H9 (cell line): ENCODE data around the gene DNM2. TPM values are rescaled to one million over a fixed set of nuclear protein-coding genes. Genes with fewer than 3 reads are reported as not detected.

Experiments
- DNase-seq: peaks from one replicate; pipeline ENCODE4 v3.0.0-alpha.2; 2017
- H2AFZ ChIP-seq: one replicate; pipeline ENCODE4 v1.6.1; 2013; ENCODE audit warnings: mild to moderate bottlenecking, low read length, control low read depth, moderate library complexity
- H2AK5ac ChIP-seq: 2 replicates; pipeline ENCODE4 v1.6.1; 2013; ENCODE audit warnings: low read length, control low read depth, mixed read lengths; ENCODE audit not compliant: insufficient read length
- H2BK120ac ChIP-seq: one replicate; pipeline ENCODE4 v1.6.1; 2013; ENCODE audit warnings: low read depth, mild to moderate bottlenecking, low read length, control low read depth, inconsistent platforms; ENCODE audit not compliant: poor library complexity, severe bottlenecking
- H2BK12ac ChIP-seq: 2 replicates; pipeline ENCODE4 v1.6.1; 2013; ENCODE audit warnings: low read length, control low read depth, mixed read lengths, low read depth; ENCODE audit not compliant: insufficient read length
- H2BK15ac ChIP-seq: 2 replicates; pipeline ENCODE4 v1.6.1; 2013; ENCODE audit warnings: low read depth, low read length, control low read depth
- H2BK20ac ChIP-seq: one replicate; pipeline ENCODE4 v1.6.1; 2013; ENCODE audit warnings: low read depth, mild to moderate bottlenecking, low read length, control low read depth, inconsistent platforms; ENCODE audit not compliant: poor library complexity, severe bottlenecking
- H2BK5ac ChIP-seq: 2 replicates; pipeline ENCODE4 v1.6.1; 2013; ENCODE audit warnings: low read length, control low read depth, mixed read lengths; ENCODE audit not compliant: insufficient read length
- H3K14ac ChIP-seq: 2 replicates; pipeline ENCODE4 v1.6.1; 2013; ENCODE audit warnings: low read length, control low read depth; ENCODE audit not compliant: insufficient read depth
- H3K18ac ChIP-seq: 2 replicates; pipeline ENCODE4 v1.6.1; 2013; ENCODE audit warnings: low read depth, mild to moderate bottlenecking, mixed read lengths, low read length, control low read depth; ENCODE audit not compliant: insufficient read length
- H3K23ac ChIP-seq: 2 replicates; pipeline ENCODE4 v1.6.1; 2013; ENCODE audit warnings: low read length, control low read depth, mixed read lengths, low read depth; ENCODE audit not compliant: insufficient read length
- H3K23me2 ChIP-seq: 2 replicates; pipeline ENCODE4 v1.6.1; 2013; ENCODE audit warnings: low read depth, mild to moderate bottlenecking, mixed read lengths, low read length, control low read depth; ENCODE audit not compliant: insufficient read length, poor library complexity, severe bottlenecking
- H3K27ac ChIP-seq: 2 replicates; pipeline ENCODE4 v1.5.1; 2013; ENCODE audit warnings: low read length, control low read depth, mixed read lengths, low read depth; ENCODE audit not compliant: insufficient read length
- H3K27me3 ChIP-seq: 2 replicates; pipeline ENCODE4 v1.6.1; 2013; ENCODE audit warnings: low read length, control low read depth, inconsistent platforms; ENCODE audit not compliant: insufficient read depth
- H3K4ac ChIP-seq: 2 replicates; pipeline ENCODE4 v1.6.1; 2013; ENCODE audit warnings: low read depth, mild to moderate bottlenecking, control low read depth, inconsistent platforms, low read length, moderate library complexity
- H3K4me1 ChIP-seq: 2 replicates; pipeline ENCODE4 v1.6.1; 2013; ENCODE audit warnings: low read length, control low read depth, inconsistent platforms; ENCODE audit not compliant: insufficient read depth
- H3K4me2 ChIP-seq: 2 replicates; pipeline ENCODE4 v1.6.1; 2013; ENCODE audit warnings: low read length, control low read depth, mixed read lengths; ENCODE audit not compliant: insufficient read length, insufficient read depth
- H3K56ac ChIP-seq: 2 replicates; pipeline ENCODE4 v1.6.1; 2013; ENCODE audit warnings: low read depth, mild to moderate bottlenecking, mixed read lengths, low read length, control low read depth; ENCODE audit not compliant: insufficient read length
- H3K79me1 ChIP-seq: 2 replicates; pipeline ENCODE4 v1.6.1; 2013; ENCODE audit warnings: low read depth, mild to moderate bottlenecking, moderate library complexity, low read length, control low read depth, inconsistent platforms; ENCODE audit not compliant: insufficient read depth, poor library complexity, severe bottlenecking
- H3K79me2 ChIP-seq: 2 replicates; pipeline ENCODE4 v1.6.1; 2013; ENCODE audit warnings: low read length, control low read depth, inconsistent platforms; ENCODE audit not compliant: insufficient read depth
- H3K9ac ChIP-seq: 2 replicates; pipeline ENCODE4 v1.6.1; 2013; ENCODE audit warnings: low read length, control low read depth, mixed read lengths; ENCODE audit not compliant: insufficient read length; ENCODE audit errors: extremely low read depth
- H3K9me3 ChIP-seq: one replicate; pipeline ENCODE4 v1.6.1; 2013; ENCODE audit warnings: low read depth, low read length, inconsistent platforms; ENCODE audit not compliant: control insufficient read depth
- H3T11ph ChIP-seq: one replicate; pipeline ENCODE4 v1.6.1; 2013; ENCODE audit warnings: mild to moderate bottlenecking, low read length, control low read depth, inconsistent platforms
- H4K20me1 ChIP-seq: one replicate; pipeline ENCODE4 v1.6.1; 2013; ENCODE audit not compliant: control insufficient read depth, insufficient read length, insufficient read depth
- H4K5ac ChIP-seq: 2 replicates; pipeline ENCODE4 v1.6.1; 2013; ENCODE audit warnings: low read depth, mild to moderate bottlenecking, mixed read lengths, low read length, control low read depth; ENCODE audit not compliant: insufficient read length
- H4K8ac ChIP-seq: replicated peaks from 2 replicates; pipeline ENCODE4 v1.6.1; 2013; ENCODE audit warnings: low read length, control low read depth, mixed read lengths, low read depth; ENCODE audit not compliant: insufficient read length
- H4K91ac ChIP-seq: 2 replicates; pipeline ENCODE4 v1.6.1; 2013; ENCODE audit warnings: low read depth, mild to moderate bottlenecking, moderate library complexity, mixed read lengths, low read length, control low read depth; ENCODE audit not compliant: insufficient read length
- H3K27ac Mint-ChIP-seq, 3 experiments: 2 replicates in 2 of 3; 3 replicates in 1 of 3; pipeline ENCODE4 v1.8.0; 2020 to 2021; ENCODE audit warnings: mixed read lengths in 3 of 3, mild to moderate bottlenecking in 1 of 3, moderate library complexity in 1 of 3
- H3K27me3 Mint-ChIP-seq: 2 replicates; pipeline ENCODE4 v1.8.0; 2021; ENCODE audit warnings: low read depth, mild to moderate bottlenecking, moderate library complexity, mixed read lengths
- H3K36me3 Mint-ChIP-seq, 3 experiments: 2 replicates in 2 of 3; 3 replicates in 1 of 3; pipeline ENCODE4 v1.8.0; 2020 to 2021; ENCODE audit warnings: low read depth in 3 of 3, mixed read lengths in 3 of 3; ENCODE audit not compliant: insufficient read depth in 1 of 3
- H3K4me1 Mint-ChIP-seq, 2 experiments: 2 replicates each; pipeline ENCODE4 v1.8.0; 2020; ENCODE audit warnings: mixed read lengths in 2 of 2
- H3K4me3 Mint-ChIP-seq, 2 experiments: 2 replicates in 1 of 2; 3 replicates in 1 of 2; pipeline ENCODE4 v1.8.0; 2020 to 2021; ENCODE audit warnings: mild to moderate bottlenecking in 2 of 2, mixed read lengths in 2 of 2, moderate library complexity in 1 of 2
- H3K9me3 Mint-ChIP-seq, 2 experiments: 2 replicates in 1 of 2; 3 replicates in 1 of 2; pipeline ENCODE4 v1.8.0; 2020; ENCODE audit warnings: mild to moderate bottlenecking in 2 of 2, mixed read lengths in 2 of 2, moderate library complexity in 1 of 2
- WGBS: extraction: QIAGEN DNeasy Blood & Tissue Kit; methylation state at CpG from one replicate; pipeline ENCODE4 v1.1.7; 2013; ENCODE audit warnings: missing lambda C conversion rate, low lambda C conversion rate, mixed read lengths; ENCODE audit not compliant: insufficient read length; ENCODE audit errors: extremely low coverage; 5-methylcytosine and 5-hydroxymethylcytosine counted together
- total RNA-seq: library from RNA; stranded (reverse); gene quantifications from 2 replicates; pipeline ENCODE4 v1.2.1, GENCODE V29; 2021
- TF ChIP-seq, protein P1 (sequence below): fragments of 200-600 bp; sonication (generic); conservative IDR thresholded peaks from 3 replicates; pipeline ENCODE4 v1.8.0; 2021; ENCODE audit warnings: antibody characterized with exemption, mild to moderate bottlenecking

DNM2 gene
- total RNA-seq, 1 experiment from 2014 or later = 152 TPM

GRCh38 chr19:10683064-10683426 is 34.8 kb upstream of the DNM2 start:
- Mint-ChIP-seq H3K27me3 (peaks cover 3% of the 10 kb centered on the region), H3K9me3 (no peaks in the 10 kb centered on the region), H3K27ac (peak overlapping the region in 1 of 3 experiments; percentile 80; a peak in 2 of 7 replicates), H3K4me3 (no peak overlapping the region), H3K36me3 (peaks cover 64 to 98% (median 97%) of the 10 kb centered on the region in 3 experiments), H3K4me1 (no peaks in the 10 kb centered on the region)
- H3K9me3 ChIP-seq = no peaks in the 10 kb centered on the region
- H3K27ac ChIP-seq = no peak overlapping the region
- H4K20me1 ChIP-seq = peaks cover 3% of the 10 kb centered on the region
- no peak overlapping the region for H2BK12ac ChIP-seq
- no peaks in the 10 kb centered on the region for H3K23me2 ChIP-seq
- H3K14ac ChIP-seq = no peak overlapping the region
- H3K18ac ChIP-seq = no peak overlapping the region
- no CpG with 5 or more reads among the region's 15 CpGs for whole genome bisulfite sequencing
- peaks cover 3% of the 10 kb centered on the region; the same call in 1 of the 2 replicates for H3K79me2 ChIP-seq
- H2BK15ac ChIP-seq = no peak overlapping the region
- H3K4me1 ChIP-seq = no peaks in the 10 kb centered on the region
- H3K4ac ChIP-seq = no peak overlapping the region
- H3K79me1 ChIP-seq = peaks cover 8% of the 10 kb centered on the region
- no peak overlapping the region for H4K8ac ChIP-seq
- DNase-seq = no peak
- H3K56ac ChIP-seq = no peak overlapping the region
- no peak overlapping the region for H2BK120ac ChIP-seq
- H2BK5ac ChIP-seq = no peak overlapping the region
- H3K27me3 ChIP-seq = no peaks in the 10 kb centered on the region
- no peak overlapping the region for H3T11ph ChIP-seq
- H2BK20ac ChIP-seq = no peak overlapping the region
- TF ChIP-seq, protein P1, sequence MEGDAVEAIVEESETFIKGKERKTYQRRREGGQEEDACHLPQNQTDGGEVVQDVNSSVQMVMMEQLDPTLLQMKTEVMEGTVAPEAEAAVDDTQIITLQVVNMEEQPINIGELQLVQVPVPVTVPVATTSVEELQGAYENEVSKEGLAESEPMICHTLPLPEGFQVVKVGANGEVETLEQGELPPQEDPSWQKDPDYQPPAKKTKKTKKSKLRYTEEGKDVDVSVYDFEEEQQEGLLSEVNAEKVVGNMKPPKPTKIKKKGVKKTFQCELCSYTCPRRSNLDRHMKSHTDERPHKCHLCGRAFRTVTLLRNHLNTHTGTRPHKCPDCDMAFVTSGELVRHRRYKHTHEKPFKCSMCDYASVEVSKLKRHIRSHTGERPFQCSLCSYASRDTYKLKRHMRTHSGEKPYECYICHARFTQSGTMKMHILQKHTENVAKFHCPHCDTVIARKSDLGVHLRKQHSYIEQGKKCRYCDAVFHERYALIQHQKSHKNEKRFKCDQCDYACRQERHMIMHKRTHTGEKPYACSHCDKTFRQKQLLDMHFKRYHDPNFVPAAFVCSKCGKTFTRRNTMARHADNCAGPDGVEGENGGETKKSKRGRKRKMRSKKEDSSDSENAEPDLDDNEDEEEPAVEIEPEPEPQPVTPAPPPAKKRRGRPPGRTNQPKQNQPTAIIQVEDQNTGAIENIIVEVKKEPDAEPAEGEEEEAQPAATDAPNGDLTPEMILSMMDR = no peak
- H3K23ac ChIP-seq = no peak overlapping the region
- H4K91ac ChIP-seq = no peak overlapping the region
- H3K9ac ChIP-seq = no peak overlapping the region
- H4K5ac ChIP-seq = no peak overlapping the region
- no peak overlapping the region for H2AFZ ChIP-seq
- no peak overlapping the region for H3K4me2 ChIP-seq
- H2AK5ac ChIP-seq = no peak overlapping the region
